CD4-positive, alpha-beta T cell treated with Interleukin-4 for 4 hours (primary cell): ENCODE data around the gene TMEM63B.
"Not testable (repeated sequence)": the region's sequence is repeated elsewhere in the genome, so short reads cannot be mapped to it uniquely, and the experiment has no call there.

Experiments used
- DNase-seq: peaks from one replicate; pipeline ENCODE4 v3.0.0-alpha.2; 2020

TMEM63B gene

DNA sequence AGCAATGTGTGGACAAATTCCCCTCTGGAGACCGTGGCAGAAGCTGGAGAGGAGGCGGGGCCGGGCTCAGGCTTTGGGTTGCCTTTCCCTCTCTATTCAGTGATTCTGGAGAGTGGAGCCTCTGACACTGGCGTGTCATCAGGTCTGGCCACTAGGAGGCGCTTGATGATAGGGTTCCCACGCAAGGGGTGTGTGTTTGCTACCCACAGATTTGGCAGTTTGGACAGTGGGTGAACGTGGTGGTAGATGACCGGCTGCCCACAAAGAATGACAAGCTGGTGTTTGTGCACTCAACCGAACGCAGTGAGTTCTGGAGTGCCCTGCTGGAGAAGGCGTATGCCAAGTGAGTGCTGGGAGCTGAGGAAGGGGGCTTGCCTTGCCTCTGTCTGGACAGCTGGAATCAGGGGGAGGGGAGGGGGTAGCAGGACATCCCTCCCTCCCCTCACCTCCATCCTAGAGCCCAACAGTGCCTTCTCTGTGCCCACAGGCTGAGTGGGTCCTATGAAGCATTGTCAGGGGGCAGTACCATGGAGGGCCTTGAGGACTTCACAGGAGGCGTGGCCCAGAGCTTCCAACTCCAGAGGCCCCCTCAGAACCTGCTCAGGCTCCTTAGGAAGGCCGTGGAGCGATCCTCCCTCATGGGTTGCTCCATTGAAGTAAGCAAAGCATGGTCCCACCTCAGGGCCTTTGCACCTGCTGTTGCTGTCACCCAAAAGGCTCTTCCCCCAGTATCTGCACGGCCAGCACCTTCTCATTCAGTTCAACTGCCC is 45.6 kb downstream of the TMEM63B start:
- peak; percentile 74 for DNase-seq

DNA sequence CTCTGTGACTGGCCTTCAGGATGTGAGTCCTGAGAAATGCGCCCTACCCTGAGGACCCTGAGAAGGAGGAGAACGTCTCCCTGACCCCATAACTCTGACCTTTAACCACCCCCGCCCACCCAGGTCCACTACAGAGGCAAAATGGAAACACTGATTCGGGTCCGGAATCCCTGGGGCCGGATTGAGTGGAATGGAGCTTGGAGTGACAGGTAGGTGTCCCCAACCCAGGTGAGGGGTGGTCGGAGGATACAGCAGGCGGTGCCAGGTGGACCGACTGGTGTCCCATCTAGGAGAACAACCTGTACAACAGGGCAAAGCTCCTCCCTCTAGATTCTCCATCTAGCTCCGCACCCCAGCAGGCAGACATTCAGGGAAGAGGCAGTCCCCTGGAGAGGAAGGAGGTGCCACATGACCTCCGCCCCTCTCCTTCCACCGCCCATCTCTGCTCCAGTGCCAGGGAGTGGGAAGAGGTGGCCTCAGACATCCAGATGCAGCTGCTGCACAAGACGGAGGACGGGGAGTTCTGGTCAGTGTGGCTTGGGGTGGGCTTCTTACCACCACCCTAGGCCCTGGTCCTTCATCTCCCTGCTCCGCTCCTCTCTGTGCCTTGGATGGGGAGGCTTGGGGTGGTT is 48.9 kb downstream of the TMEM63B start:
- no peak for DNase-seq

GRCh38 chr6:44176762-44177509 is 49.6 kb downstream of the TMEM63B start:
- DNase-seq: peak; percentile 6

DNA sequence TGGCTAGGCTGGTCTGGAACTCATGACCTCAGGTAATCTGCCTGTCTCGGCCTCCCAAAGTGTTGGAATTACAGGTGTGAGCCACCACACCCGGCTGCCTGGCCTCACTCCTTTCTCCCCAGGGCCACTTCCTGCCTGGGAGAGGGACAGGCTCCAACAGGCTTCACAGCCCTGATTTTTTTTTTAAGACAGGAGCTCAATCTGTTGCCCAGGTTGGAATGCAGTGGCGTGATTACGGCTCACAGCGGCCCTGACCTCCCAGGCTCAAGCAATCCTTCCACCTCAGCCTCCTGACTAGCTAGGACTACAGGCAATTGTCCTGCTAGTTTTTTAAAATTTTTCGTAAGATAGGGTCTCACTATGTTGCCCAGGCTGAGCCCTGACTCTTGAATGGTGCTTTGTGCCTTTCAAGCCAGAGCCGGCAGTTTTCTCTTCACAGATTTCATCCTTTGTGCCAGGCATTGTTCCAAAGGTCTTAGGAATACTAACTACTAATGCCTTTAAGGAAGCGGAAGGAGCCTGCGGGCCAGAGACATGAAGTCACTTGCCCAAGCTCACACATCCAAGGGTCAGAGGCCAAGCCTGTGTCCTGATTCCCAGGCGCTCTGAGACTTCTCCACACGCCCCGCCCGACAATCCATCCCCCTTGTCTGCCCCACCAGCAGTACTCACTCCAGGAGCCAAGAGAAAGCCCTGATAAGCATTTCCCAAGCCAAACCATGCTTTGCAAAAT is 50.5 kb downstream of the TMEM63B start:
- DNase-seq: no peak

DNA sequence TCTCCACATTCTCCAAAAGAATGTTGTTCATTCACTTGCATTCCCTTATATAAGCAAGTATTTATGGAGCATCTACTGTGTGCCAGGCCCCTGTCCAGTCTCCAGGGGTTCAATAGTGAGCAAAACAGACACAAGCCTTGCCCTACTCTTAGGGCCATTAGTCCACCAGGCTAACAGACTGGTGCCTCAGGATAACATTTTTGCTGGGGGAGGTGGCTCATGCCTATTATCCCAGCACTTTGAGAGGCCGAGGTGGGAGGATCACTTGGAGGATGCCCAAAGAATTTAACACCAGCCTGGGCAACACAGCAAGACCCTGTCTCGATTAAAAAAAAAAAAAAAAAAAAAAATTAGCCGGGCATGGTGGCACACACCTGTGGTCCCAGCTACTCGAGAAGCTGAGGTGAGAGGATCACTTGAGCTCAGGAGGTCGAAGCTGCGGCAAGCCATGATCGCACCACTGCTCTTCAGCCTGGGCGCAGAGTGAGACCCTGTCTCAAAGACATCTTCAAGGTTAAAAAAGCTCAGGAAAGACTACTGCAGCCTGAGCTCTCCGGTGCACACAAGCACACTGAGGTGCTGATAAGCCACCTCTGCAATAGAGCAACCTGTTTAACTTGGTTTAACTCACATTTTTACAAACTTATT is 51.2 kb downstream of the TMEM63B start:
- DNase-seq: no peak

DNA sequence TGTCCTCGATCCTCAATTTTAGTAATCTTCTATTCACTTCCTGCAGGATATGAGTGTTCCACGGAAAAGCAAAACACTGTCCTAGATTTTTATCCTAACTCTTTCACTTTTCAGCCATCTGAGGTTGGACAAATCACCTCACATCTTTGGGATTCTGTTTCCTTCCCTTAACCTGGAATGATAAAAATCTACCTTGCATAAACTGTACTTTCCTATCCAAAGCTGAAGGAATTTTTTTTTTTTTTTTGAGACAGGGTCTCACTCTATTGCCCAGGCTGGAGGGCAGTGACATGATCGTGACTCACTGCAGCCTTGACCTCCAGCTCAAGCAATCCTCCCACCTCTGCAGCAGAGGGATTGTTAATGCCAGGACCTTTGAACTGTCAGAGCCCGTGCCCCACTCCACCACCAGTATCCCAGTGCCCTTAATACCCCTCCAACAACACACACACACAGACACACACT is 51.8 kb downstream of the TMEM63B start:
- DNase-seq: no peak

GRCh38 chr6:44179648-44180047 is 52.3 kb downstream of the TMEM63B start:
- no peak for DNase-seq

DNA sequence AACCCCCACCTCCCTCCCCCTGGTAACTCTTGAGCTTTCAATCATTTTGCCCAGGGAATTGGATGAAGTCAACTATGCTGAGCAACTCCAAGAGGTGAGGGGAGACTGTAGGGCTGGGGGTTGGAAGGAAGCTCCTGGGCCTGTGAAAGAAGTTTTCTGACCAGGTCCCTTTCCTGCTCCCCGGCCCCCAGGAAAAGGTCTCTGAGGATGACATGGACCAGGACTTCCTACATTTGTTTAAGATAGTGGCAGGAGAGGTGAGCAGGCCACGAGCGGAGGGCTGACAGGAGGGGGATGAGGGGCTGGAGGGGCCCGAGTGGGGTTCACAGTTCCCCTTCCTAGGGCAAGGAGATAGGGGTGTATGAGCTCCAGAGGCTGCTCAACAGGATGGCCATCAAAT is 53.1 kb downstream of the TMEM63B start:
- DNase-seq: no peak

DNA sequence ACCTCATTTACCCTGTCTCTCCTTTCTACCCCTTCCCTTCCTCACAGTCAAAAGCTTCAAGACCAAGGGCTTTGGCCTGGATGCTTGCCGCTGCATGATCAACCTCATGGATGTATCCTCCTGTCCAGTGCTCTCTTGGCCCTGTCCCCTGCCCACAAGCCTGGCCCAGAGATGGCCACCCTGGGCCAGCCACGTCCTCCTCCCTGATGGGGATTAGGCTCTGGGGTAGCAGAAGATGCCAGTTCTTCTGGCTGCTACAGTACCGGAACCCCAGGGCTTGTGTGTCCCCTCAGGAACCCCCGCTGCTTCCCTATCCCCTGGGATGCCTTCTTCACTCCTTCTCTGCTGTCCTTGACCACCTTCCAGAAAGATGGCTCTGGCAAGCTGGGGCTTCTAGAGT is 53.5 kb downstream of the TMEM63B start:
- no peak for DNase-seq

DNA sequence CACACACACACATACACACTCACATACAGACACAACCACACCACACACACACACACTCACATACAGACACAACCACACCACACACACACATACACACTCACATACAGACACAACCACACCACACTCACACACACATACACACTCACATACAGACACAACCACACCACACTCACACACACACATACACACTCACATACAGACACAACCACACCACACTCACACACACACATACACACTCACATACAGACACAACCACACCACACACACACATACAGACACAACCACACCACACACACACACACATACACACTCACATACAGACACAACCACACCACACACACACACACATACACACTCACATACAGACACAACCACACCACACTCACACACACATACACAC is 54.4 kb downstream of the TMEM63B start:
- DNase-seq: not testable (repeated sequence)

GRCh38 chr6:44182911-44183390 is 55.6 kb downstream of the TMEM63B start:
- DNase-seq: no peak

GRCh38 chr6:44183783-44184182 is 56.4 kb downstream of the TMEM63B start:
- DNase-seq: no peak

DNA sequence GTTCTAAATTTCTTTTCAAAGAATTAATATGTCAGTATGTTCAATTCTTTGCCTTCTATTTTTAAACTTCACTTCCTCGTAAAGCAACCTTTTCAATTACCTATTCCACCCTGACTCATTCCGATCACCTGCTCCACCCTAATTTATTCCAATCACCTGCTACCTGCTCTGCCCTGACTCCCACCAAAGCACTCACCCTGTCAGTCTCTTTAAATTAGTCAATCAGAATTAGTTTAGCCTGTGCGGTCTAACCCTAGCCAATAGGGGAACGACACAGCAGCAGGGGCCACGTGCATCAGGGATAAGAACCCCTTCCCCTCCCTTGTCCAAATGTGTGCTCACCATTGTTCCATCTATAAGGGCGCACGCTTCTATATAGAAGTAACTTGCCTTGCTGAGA is 58.0 kb downstream of the TMEM63B start:
- not testable (repeated sequence) for DNase-seq

DNA sequence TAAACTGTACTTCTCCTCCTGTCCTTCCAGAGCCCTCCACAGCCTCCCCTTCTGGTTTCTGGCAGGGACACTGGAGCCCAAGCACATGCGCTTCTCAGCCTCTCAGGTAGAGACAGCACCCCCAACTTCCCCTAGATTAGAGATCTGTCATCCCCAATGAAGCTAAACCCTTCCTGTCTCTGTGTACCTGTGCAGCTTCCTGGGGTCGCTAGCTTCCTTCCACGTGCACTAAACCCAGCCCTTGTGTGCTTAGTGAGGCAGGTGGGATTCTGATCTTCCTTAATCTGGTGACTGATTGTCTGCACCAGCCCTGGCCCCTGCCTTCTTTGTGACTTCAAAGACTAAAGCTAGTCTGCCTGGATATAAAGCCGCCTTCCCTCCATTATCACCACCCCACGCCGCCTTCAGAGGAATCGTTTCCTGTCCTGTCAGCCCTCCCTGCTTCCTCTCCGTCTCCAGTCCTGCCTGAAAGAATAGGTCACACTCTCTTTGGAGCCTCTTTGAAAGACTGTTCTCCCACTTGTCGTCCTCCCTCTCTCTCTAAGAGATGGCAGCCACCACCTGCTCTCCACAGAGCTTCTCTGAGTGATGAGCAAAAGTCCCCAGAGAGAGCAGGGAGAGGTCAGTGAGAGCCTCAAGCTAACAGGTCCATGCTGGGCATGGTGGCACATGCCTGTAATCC is 58.7 kb downstream of the TMEM63B start:
- DNase-seq: no peak

GRCh38 chr6:44186635-44187025 is 59.3 kb downstream of the TMEM63B start:
- DNase-seq: no peak

- DNase-seq: no peak
Observed at GRCh38 chr6:44188819-44189218, 61.5 kb downstream of the TMEM63B start.

DNA sequence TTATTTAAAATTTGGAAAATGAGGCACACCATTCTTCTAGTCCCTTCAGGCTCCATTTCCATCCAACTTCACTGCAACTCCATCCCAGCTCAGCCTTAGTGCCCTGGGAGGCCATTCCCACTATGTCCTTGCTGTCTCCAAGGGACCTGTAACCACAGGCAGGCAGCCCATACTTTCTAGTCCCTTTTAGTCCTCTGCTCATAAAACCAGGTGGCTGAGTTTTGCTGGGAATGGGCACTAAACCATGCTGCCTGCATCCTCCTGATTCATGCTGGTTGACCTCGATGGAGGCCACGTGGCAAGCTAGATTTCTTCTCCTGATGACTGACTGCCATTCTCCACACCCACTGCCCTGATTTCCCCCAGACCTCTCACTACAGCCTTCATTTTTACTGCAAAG is 61.9 kb downstream of the TMEM63B start:
- DNase-seq: no peak

DNA sequence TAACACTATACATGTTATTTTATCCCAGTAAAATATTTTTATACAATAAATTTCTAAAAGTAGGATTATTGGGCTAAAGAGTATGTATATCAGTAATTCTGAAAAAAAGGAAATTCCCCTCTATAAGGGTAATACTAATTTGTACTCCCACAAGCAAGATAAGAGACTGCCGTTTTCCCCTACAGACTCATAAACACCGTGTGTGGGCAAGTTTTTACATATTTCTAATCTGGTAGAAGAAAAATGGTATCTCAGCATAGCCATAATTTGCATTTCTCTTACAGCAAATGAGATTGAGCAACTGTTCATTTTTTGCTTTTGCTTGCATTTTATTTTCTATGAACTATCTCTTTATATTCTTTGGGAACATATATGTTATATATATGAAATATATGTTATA is 63.4 kb downstream of the TMEM63B start:
- no peak for DNase-seq

DNA sequence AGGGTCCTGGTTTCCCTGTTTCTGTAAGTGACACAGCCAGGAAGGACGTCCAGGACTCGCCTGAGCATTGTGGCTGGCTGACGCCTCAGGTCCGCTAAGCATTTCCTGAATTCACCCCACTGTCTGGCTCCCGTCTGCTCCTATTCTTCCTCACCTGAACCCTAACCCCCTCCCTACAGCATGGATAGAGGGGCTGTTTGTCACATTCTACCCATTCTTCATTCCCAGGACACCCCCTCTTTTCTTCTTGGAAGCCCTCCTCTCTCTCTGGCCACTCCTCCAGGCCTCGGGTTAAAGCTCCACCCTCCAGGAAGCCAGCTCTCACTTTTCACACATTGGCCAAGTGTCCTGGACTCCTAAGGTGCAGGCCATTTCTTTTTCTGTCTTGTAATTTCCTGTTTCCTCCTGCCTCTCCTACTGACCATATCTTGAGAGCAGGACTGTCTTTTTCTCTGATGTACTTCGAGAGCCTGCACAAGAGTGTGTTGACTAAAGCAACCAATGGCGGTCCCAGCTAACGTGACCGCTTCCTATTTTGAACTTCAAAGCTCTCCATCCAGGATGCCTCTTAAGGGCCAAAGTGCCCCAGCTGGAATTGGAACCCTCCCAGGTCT is 65.2 kb downstream of the TMEM63B start:
- DNase-seq: no peak

GRCh38 chr6:44193307-44193910 is 66.1 kb downstream of the TMEM63B start:
- DNase-seq: no peak

DNA sequence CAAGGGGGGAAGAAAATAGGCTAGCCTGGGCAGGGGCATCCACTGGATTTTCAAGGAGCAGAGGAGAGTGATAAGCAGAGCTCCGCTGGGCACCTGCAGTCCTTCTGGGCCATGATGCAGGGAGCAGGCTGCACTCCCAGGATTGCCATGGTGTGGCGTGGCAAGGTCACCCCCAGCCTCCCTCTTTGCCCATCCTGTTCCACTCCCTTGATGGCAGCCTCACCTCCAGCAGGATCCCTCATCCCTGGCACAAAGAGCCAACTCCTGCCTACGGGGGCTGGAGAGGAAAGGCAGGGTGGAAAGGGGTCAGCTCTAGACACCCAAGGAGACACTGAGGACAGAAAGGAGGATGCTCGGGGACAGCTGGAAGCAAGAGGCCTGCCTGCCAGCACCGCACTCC is 67.0 kb downstream of the TMEM63B start:
- no peak for DNase-seq
